Esophagus squamous epithelium (tissue), 5 donors: ENCODE measurements around the gene SLC30A4. TPM values are rescaled to one million over a fixed set of nuclear protein-coding genes. Genes with fewer than 3 reads are reported as not detected.

Experiments used
- DNase-seq: peaks from one replicate; lab custom pipeline; 2025; lab: John Stamatoyannopoulos, UW
- H3K27ac ChIP-seq, 4 donors: fragments of 200-600 bp; sonication (generic); one replicate each; pipeline ENCODE4 v1.5.1; 2016 to 2019; ENCODE audit warnings: mild to moderate bottlenecking in 1 of 4
- H3K27me3 ChIP-seq, 4 donors: fragments of 200-600 bp; sonication (generic); 1 replicate in 3 of 4; 2 replicates in 1 of 4; pipeline versions ENCODE4 v1.5.1 to v1.6.0; 2017 to 2021; ENCODE audit warnings: antibody characterized with exemption in 1 of 4
- H3K36me3 ChIP-seq, 3 donors: fragments of 200-600 bp; sonication (generic); one replicate each; pipeline ENCODE4 v1.5.1; 2016 to 2019
- H3K4me1 ChIP-seq, 3 donors: fragments of 200-600 bp; sonication (generic); one replicate each; pipeline ENCODE4 v1.5.1; 2017 to 2019
- H3K4me3 ChIP-seq, 4 donors: fragments of 200-600 bp; sonication (generic); 1 replicate in 3 of 4; 2 replicates in 1 of 4; pipeline ENCODE4 v1.5.1; 2016 to 2019; ENCODE audit warnings: mild to moderate bottlenecking in 2 of 4, moderate library complexity in 1 of 4
- H3K9me3 ChIP-seq, 3 donors: fragments of 200-600 bp; sonication (generic); one replicate each; pipeline ENCODE4 v1.5.1; 2016 to 2019
- CTCF ChIP-seq, 6 experiments: fragments of 450-650 bp in 4 of 6; fragments of 200-600 bp in 2 of 6; sonication (generic) in 2 of 6; IDR thresholded peaks; one replicate each; pipeline ENCODE4 v1.5.1; 2016 to 2019; ENCODE audit warnings: antibody characterized with exemption in 6 of 6, mild to moderate bottlenecking in 4 of 6, moderate library complexity in 4 of 6
- POLR2A ChIP-seq, 4 donors: fragments of 450-650 bp; IDR thresholded peaks; one replicate each; pipeline ENCODE4 v1.6.1; 2017; ENCODE audit warnings: antibody characterized with exemption in 4 of 4, mild to moderate bottlenecking in 4 of 4, moderate library complexity in 3 of 4
- WGBS, 2 donors: methylation state at CpG; one replicate each; pipeline ENCODE4 v1.1.5; 2018; 5-methylcytosine and 5-hydroxymethylcytosine counted together
- intact Hi-C: fragments of 100-400 bp; cut with DNase I; formaldehyde crosslinking; loops from one replicate; pipeline ENCODE4 v1.15.0; 2022
- total RNA-seq, 4 donors: library from RNA; depleted of rRNA; stranded (reverse); fragments of >200 nt; gene quantifications; one replicate each; pipeline ENCODE4 v1.1.0, GENCODE V29; 2016
- donor health status: DM: yes; HTN: yes; CAD: no.

Gene SLC30A4
- total RNA-seq, 4 donors from 2014 or later, result 6.3 to 8.8 (median 7.4) TPM

- Histone ChIP-seq H3K9me3 (no peaks in the 10 kb centered on the region), H3K4me3 (no peak overlapping the region), H3K27ac (peak overlapping the region; percentile 37 to 57 (median 50)), H3K27me3 (no peaks in the 10 kb centered on the region), H3K36me3 (no peaks in the 10 kb centered on the region), H3K4me1 (peaks cover 6 to 48% (median 10%) of the 10 kb centered on the region in 3 donors)
- intact Hi-C loops, result no loop called here
- WGBS, 2 donors, result 67 to 72% methylated on average over 5 to 7 of the region's 13 CpGs
- DNase-seq, result no peak
- TF ChIP-seq CTCF (IDR thresholded peaks at IDR 0.05), result no peak
- no peak for TF ChIP-seq POLR2A (IDR thresholded peaks at IDR 0.05)
These were observed 74.3 kb downstream of the SLC30A4 start for GRCh38 chr15:45448066-45448915.

GRCh38 chr15:45443645-45444044, 78.9 kb downstream of the SLC30A4 start:
- H3K36me3 ChIP-seq, result no peaks in the 10 kb centered on the region
- no peak for DNase-seq
- intact Hi-C loops, result no loop called here
- no peaks in the 10 kb centered on the region for H3K9me3 ChIP-seq
- no peaks in the 10 kb centered on the region for H3K27me3 ChIP-seq
- TF ChIP-seq CTCF (IDR thresholded peaks at IDR 0.05) (no peak), POLR2A (IDR thresholded peaks at IDR 0.05) (no peak)
- H3K27ac ChIP-seq, result no peak overlapping the region
- H3K4me3 ChIP-seq, result no peak overlapping the region
- 83% methylated on average over 2 of the region's 2 CpGs for WGBS, 2 donors
- peaks cover 3 to 26% (median 10%) of the 10 kb centered on the region in 3 donors for H3K4me1 ChIP-seq

GRCh38 chr15:45442507-45443135, 79.9 kb downstream of the SLC30A4 start:
- Histone ChIP-seq H3K4me3 (no peak overlapping the region), H3K9me3 (no peaks in the 10 kb centered on the region), H3K36me3 (no peaks in the 10 kb centered on the region), H3K27me3 (no peaks in the 10 kb centered on the region), H3K27ac (no peak overlapping the region), H3K4me1 (peaks cover 0 to 20% (median 10%) of the 10 kb centered on the region in 3 donors)
- intact Hi-C loops, result no loop called here
- 63 to 67% methylated on average over 5 of the region's 5 CpGs for WGBS, 2 donors
- no peak for DNase-seq
- no peak for TF ChIP-seq CTCF (IDR thresholded peaks at IDR 0.05)
- TF ChIP-seq POLR2A (IDR thresholded peaks at IDR 0.05), result no peak

- WGBS, 2 donors, result 70 to 72% methylated on average over 8 of the region's 8 CpGs
- no peaks in the 10 kb centered on the region for H3K27me3 ChIP-seq
- H3K27ac ChIP-seq, result no peak overlapping the region
- TF ChIP-seq CTCF (IDR thresholded peaks at IDR 0.05) (no peak), POLR2A (IDR thresholded peaks at IDR 0.05) (no peak)
- peaks cover 0 to 20% (median 10%) of the 10 kb centered on the region in 3 donors for H3K4me1 ChIP-seq
- H3K9me3 ChIP-seq, result no peaks in the 10 kb centered on the region
- no peak for DNase-seq
- H3K4me3 ChIP-seq, result no peak overlapping the region
- no peaks in the 10 kb centered on the region for H3K36me3 ChIP-seq
- intact Hi-C loops, result no loop called here
These were observed 80.9 kb downstream of the SLC30A4 start for GRCh38 chr15:45441686-45442085.

- intact Hi-C loops, result no loop called here
- Histone ChIP-seq H3K27ac (no peak overlapping the region), H3K4me1 (peaks cover 0 to 16% (median 10%) of the 10 kb centered on the region in 3 donors), H3K4me3 (no peak overlapping the region), H3K36me3 (no peaks in the 10 kb centered on the region), H3K9me3 (no peaks in the 10 kb centered on the region), H3K27me3 (no peaks in the 10 kb centered on the region)
- no peak for DNase-seq
- TF ChIP-seq POLR2A (IDR thresholded peaks at IDR 0.05) (no peak), CTCF (IDR thresholded peaks at IDR 0.05) (no peak)
These were observed 81.5 kb downstream of the SLC30A4 start for GRCh38 chr15:45441036-45441435.
